Fibroblast of lung (primary cell): ENCODE measurements around the gene RAD18. TPM values are rescaled to one million over a fixed set of nuclear protein-coding genes. Genes with fewer than 3 reads are reported as not detected.
A peak's percentile ranks its signal among the peaks of the same experiment; 100 is the strongest.

Source experiments
- DNase-seq, 2 donors: peaks; one replicate each; pipeline versions ENCODE4 v3.0.0 to v3.0.0-alpha.2; 2010; ENCODE audit warnings: low read depth in 2 of 2
- H2AFZ ChIP-seq: 2 replicates; pipeline ENCODE4 v1.5.1; 2012; ENCODE audit warnings: low read length, control low read depth, inconsistent platforms
- H3K27ac ChIP-seq: 2 replicates; pipeline ENCODE4 v1.5.1; 2011; ENCODE audit warnings: low read length, control low read depth; ENCODE audit not compliant: insufficient read depth
- H3K27me3 ChIP-seq: 2 replicates; pipeline ENCODE4 v1.5.1; 2011; ENCODE audit warnings: mild to moderate bottlenecking, low read length; ENCODE audit not compliant: control insufficient read depth, insufficient read depth
- H3K36me3 ChIP-seq: 2 replicates; pipeline ENCODE4 v1.5.1; 2011; ENCODE audit warnings: low read length; ENCODE audit not compliant: control insufficient read depth, insufficient read depth
- H3K4me1 ChIP-seq: 2 replicates; pipeline ENCODE4 v1.5.1; 2011; ENCODE audit warnings: low read length; ENCODE audit not compliant: control insufficient read depth, insufficient read depth; ENCODE audit errors: extremely low read depth
- H3K4me2 ChIP-seq: 2 replicates; pipeline ENCODE4 v1.5.1; 2011; ENCODE audit warnings: low read length, control low read depth; ENCODE audit not compliant: insufficient read depth; ENCODE audit errors: extremely low read depth
- H3K4me3 ChIP-seq, 4 experiments: fragments of 200-600 bp in 1 of 4; sonication (generic) in 1 of 4; replicated peaks in 1 of 4; 2 replicates each; pipeline ENCODE4 v1.5.1; 2011 to 2016; ENCODE audit warnings: low read length in 4 of 4, low read depth in 3 of 4, mild to moderate bottlenecking in 3 of 4, control low read depth in 2 of 4, inconsistent platforms in 1 of 4, mixed read lengths in 1 of 4; ENCODE audit not compliant: insufficient read depth in 1 of 4; ENCODE audit errors: control extremely low read depth in 1 of 4
- H3K79me2 ChIP-seq: 2 replicates; pipeline ENCODE4 v1.5.1; 2012; ENCODE audit warnings: mild to moderate bottlenecking, low read length, inconsistent platforms; ENCODE audit not compliant: control insufficient read depth, insufficient read depth
- H3K9ac ChIP-seq: 2 replicates; pipeline ENCODE4 v1.5.1; 2011; ENCODE audit warnings: mild to moderate bottlenecking, low read length, control low read depth; ENCODE audit not compliant: insufficient read depth
- H3K9me3 ChIP-seq: 2 replicates; pipeline ENCODE4 v1.5.1; 2012; ENCODE audit warnings: low read depth, low read length; ENCODE audit not compliant: control insufficient read depth, insufficient read depth
- H4K20me1 ChIP-seq: 2 replicates; pipeline ENCODE4 v1.5.1; 2011; ENCODE audit warnings: low read length; ENCODE audit not compliant: control insufficient read depth, insufficient read depth; ENCODE audit errors: extremely low read depth
- CTCF ChIP-seq, 2 donors: IDR thresholded peaks in 1 of 2; conservative IDR thresholded peaks in 1 of 2; 1 replicate in 1 of 2; 2 replicates in 1 of 2; pipeline ENCODE4 v1.5.1; 2011 to 2012; ENCODE audit warnings: low read length in 2 of 2, control low read depth in 1 of 2, inconsistent platforms in 1 of 2, low read depth in 1 of 2, mild to moderate bottlenecking in 1 of 2
- EZH2 ChIP-seq: IDR thresholded peaks from 2 replicates; pipeline ENCODE4 v1.5.1; 2012; ENCODE audit warnings: low read length, control low read depth, mild to moderate bottlenecking; ENCODE audit errors: missing control alignments
- polyA plus RNA-seq, 2 donors: library from polyadenylated mRNA; depleted of rRNA in 1 of 2; stranded (reverse) in 1 of 2; unstranded in 1 of 2; fragments of >200 nt; gene quantifications; 2 replicates each; pipeline ENCODE4 v1.2.1, GENCODE V29; 2011 to 2012; ENCODE audit warnings: missing spikeins in 1 of 2
- total RNA-seq: library from RNA; depleted of rRNA; stranded (reverse); fragments of >200 nt; gene quantifications from 2 replicates; pipeline ENCODE4 v1.2.1, GENCODE V29; 2014

The RAD18 gene
- total and polyA plus RNA-seq, 2 donors (not counting 1 experiment from before 2014, with no cell fraction given) = 6.1 to 9.9 TPM

- Histone ChIP-seq H3K4me1 (peaks cover 2% of the 10 kb centered on the region), H3K9ac (no peak overlapping the region), H3K4me2 (no peak overlapping the region), H3K36me3 (no peaks in the 10 kb centered on the region), H3K9me3 (no peaks in the 10 kb centered on the region), H3K4me3 (no peak overlapping the region), H2AFZ (no peak overlapping the region), H3K27ac (no peak overlapping the region), H4K20me1 (no peaks in the 10 kb centered on the region), H3K79me2 (no peaks in the 10 kb centered on the region), H3K27me3 (no peaks in the 10 kb centered on the region)
- TF ChIP-seq CTCF (conservative IDR thresholded peaks at IDR 0.05 in 1 of 2, IDR thresholded peaks at IDR 0.05 in 1 of 2; ENCODE audit: low read depth in 1 of 2, low read length in 2 of 2) (no peak), EZH2 (no peak)
- DNase-seq = no peak
Observed at GRCh38 chr3:8863891-8864290, 99.4 kb downstream of the RAD18 start.

- Histone ChIP-seq H3K4me1 (no peaks in the 10 kb centered on the region), H3K36me3 (no peaks in the 10 kb centered on the region), H4K20me1 (no peaks in the 10 kb centered on the region), H3K9ac (no peak overlapping the region), H3K9me3 (no peaks in the 10 kb centered on the region), H3K79me2 (no peaks in the 10 kb centered on the region), H3K4me3 (no peak overlapping the region), H3K4me2 (no peak overlapping the region), H2AFZ (no peak overlapping the region), H3K27me3 (no peaks in the 10 kb centered on the region), H3K27ac (no peak overlapping the region)
- no peak for DNase-seq
- TF ChIP-seq CTCF (conservative IDR thresholded peaks at IDR 0.05 in 1 of 2, IDR thresholded peaks at IDR 0.05 in 1 of 2; ENCODE audit: low read depth in 1 of 2, low read length in 2 of 2) (no peak), EZH2 (no peak)
Observed at GRCh38 chr3:8857720-8858367, 105.4 kb downstream of the RAD18 start.

GRCh38 chr3:8856721-8857120 is 106.6 kb downstream of the RAD18 start:
- H3K4me2 ChIP-seq = no peak overlapping the region

More at GRCh38 chr3:8856721-8857120, 106.6 kb downstream of the RAD18 start:
- Histone ChIP-seq H3K27ac (no peak overlapping the region), H2AFZ (no peak overlapping the region), H3K4me3 (no peak overlapping the region), H3K4me1 (peaks cover 7% of the 10 kb centered on the region), H4K20me1 (no peaks in the 10 kb centered on the region), H3K9ac (no peak overlapping the region), H3K79me2 (no peaks in the 10 kb centered on the region), H3K27me3 (no peaks in the 10 kb centered on the region), H3K9me3 (no peaks in the 10 kb centered on the region), H3K36me3 (no peaks in the 10 kb centered on the region)
- DNase-seq = peak in 1 of 2 donors; percentile 92
- TF ChIP-seq CTCF (conservative IDR thresholded peaks at IDR 0.05 in 1 of 2, IDR thresholded peaks at IDR 0.05 in 1 of 2; ENCODE audit: low read depth in 1 of 2, low read length in 2 of 2) (no peak), EZH2 (no peak)
